ENCODE measurements around the gene OR2T11. TPM values are rescaled to one million over a fixed set of nuclear protein-coding genes. Genes with fewer than 3 reads are reported as not detected.
"Not testable (repeated sequence)": the region's sequence is repeated elsewhere in the genome, so short reads cannot be mapped to it uniquely, and the experiment has no call there.

The OR2T11 gene

DNA sequence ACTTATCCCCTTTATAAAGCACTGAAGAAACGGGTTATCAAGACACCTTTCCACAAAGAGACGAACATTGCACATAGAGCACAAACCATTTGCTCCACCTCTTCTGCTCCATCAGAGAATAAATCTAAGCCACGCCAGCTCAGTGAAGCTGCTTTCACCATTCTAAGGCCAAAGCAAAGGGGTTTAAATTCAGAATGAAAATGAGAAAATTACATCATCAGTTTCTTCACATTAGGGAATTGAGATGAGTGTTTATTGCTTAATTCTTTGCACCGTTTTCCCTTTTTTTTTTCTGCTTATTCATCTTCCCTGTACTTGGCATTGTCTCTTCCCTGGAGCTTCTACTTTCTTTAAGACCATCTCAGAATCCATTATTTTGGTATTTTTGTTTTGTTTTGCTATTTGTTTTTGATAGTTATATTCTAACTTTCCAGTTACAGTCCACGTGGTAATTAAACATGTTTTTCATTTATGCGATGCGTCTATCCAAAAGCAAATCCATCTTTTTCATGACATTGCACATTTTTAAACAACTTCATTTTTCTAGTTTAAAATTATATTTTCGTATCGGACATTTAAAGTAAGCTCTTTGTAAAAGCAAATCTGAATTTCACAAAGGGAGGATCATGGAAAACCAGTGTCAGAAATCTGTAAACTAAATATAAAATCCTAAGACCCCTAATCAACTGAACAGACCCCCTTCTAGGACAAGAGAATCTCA lies 58.5 kb downstream of the OR2T11 start:
- no peak overlapping the region for H3K4ac ChIP-seq (ENCODE audit: low read depth, low read length)

DNA sequence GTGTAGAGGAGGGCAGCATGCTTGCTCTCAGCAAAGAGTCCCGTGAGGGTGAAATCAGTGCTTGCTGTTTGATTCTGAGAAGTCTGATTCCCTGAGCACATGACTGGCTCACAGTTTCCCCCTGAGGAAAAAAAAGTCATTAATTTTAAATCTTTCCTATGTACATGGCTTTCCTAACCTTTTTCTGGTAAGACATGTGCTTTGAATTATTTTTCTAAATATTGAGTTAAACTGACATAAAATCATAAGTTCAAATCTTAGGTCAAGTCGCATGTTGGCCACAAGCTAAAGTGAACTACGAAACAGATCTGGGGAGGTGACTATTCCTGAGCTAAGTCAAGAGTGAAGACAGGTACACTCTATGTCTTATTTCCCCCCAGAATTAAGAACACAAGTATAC lies 60.2 kb downstream of the OR2T11 start, which contains the start of gene OR2T34:
Gene OR2T34, minus strand, starts transcription at position 101 of the 400 bp plus-strand sequence. Its CDS starts 0 bp downstream, at position 101.
- not testable (repeated sequence) for H2BK5ac ChIP-seq (ENCODE audit: low read length); H3K23ac ChIP-seq (ENCODE audit: low read length); H3K36me3 ChIP-seq (ENCODE audit: control insufficient read depth, insufficient read depth, low read length); H3K27me3 ChIP-seq (ENCODE audit: insufficient read depth, low read length, poor library complexity); H3K4me3 ChIP-seq (ENCODE audit: low read length); H3K79me1 ChIP-seq (ENCODE audit: low read length); DNase-seq; H4K8ac ChIP-seq (ENCODE audit: low read depth, low read length); H3K27ac ChIP-seq (ENCODE audit: low read depth, low read length); H3K56ac ChIP-seq (ENCODE audit: low read length); H4K5ac ChIP-seq (ENCODE audit: low read length); H3K4me2 ChIP-seq (ENCODE audit: low read length); H3K79me2 ChIP-seq (ENCODE audit: control insufficient read depth, insufficient read depth, low read length); H2BK15ac ChIP-seq (replicated peaks; ENCODE audit: low read depth); H2AK5ac ChIP-seq (ENCODE audit: low read length); H2BK120ac ChIP-seq (ENCODE audit: low read depth, low read length); H3K4me1 ChIP-seq (ENCODE audit: control insufficient read depth, low read depth, low read length); H3K4ac ChIP-seq (ENCODE audit: low read depth, low read length); H3K9ac ChIP-seq (ENCODE audit: low read length); H3K18ac ChIP-seq (ENCODE audit: low read length)
- WGBS (ENCODE audit: extremely low coverage, insufficient coverage, low lambda C conversion rate), result no CpG with 5 or more reads among the region's 3 CpGs

More for the DNA sequence above, 58.5 kb downstream of the OR2T11 start:
- H3K56ac ChIP-seq (ENCODE audit: low read length), result no peak overlapping the region
- no peak overlapping the region for H4K8ac ChIP-seq (ENCODE audit: low read depth, low read length)
- no peaks in the 10 kb centered on the region for H3K4me1 ChIP-seq (ENCODE audit: control insufficient read depth, low read depth, low read length)
- no peak overlapping the region for H3K4me2 ChIP-seq (ENCODE audit: low read length)
- H3K27ac ChIP-seq (ENCODE audit: low read depth, low read length), result no peak overlapping the region
- no peak overlapping the region for H2AK5ac ChIP-seq (ENCODE audit: low read length)
- no CpG with 5 or more reads among the region's 9 CpGs for WGBS (ENCODE audit: extremely low coverage, insufficient coverage, low lambda C conversion rate)
- no peak overlapping the region for H4K5ac ChIP-seq (ENCODE audit: low read length)
- no peak overlapping the region for H3K4me3 ChIP-seq (ENCODE audit: low read length)
- H3K36me3 ChIP-seq (ENCODE audit: control insufficient read depth, insufficient read depth, low read length), result no peaks in the 10 kb centered on the region
- H2BK15ac ChIP-seq (replicated peaks; ENCODE audit: low read depth), result no peak overlapping the region
- no peak overlapping the region for H2BK5ac ChIP-seq (ENCODE audit: low read length)
- no peak overlapping the region for H3K9ac ChIP-seq (ENCODE audit: low read length)
- H2BK120ac ChIP-seq (ENCODE audit: low read depth, low read length), result no peak overlapping the region
- no peaks in the 10 kb centered on the region for H3K79me2 ChIP-seq (ENCODE audit: control insufficient read depth, insufficient read depth, low read length)
- H3K27me3 ChIP-seq (ENCODE audit: insufficient read depth, low read length, poor library complexity), result no peaks in the 10 kb centered on the region
- no peaks in the 10 kb centered on the region for H3K79me1 ChIP-seq (ENCODE audit: low read length)
- DNase-seq, result no peak
- no peak overlapping the region for H3K23ac ChIP-seq (ENCODE audit: low read length)
- H3K18ac ChIP-seq (ENCODE audit: low read length), result no peak overlapping the region

DNA sequence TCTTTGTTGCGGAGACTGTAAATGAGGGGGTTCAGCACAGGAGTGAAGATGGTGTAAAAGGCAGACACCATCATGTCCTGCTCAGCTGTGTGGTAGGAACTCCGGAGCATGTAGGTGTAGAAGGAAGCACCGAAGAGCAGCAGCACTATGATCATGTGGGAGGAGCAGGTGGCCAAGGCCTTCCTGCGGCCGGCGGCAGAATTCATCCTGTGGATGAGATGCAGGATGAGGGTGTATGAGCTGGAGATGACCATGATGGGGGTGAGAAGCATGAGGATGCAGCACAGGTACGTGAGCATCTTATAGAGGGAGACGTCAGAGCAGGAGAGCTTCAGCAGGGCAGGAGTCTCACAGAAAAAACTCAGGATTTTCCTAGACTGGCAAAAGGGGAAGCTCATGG lies 61.0 kb downstream of the OR2T11 start:
- not testable (repeated sequence) for H3K56ac ChIP-seq (ENCODE audit: low read length); H4K8ac ChIP-seq (ENCODE audit: low read depth, low read length); H3K4me1 ChIP-seq (ENCODE audit: control insufficient read depth, low read depth, low read length); H3K9ac ChIP-seq (ENCODE audit: low read length); H3K4me3 ChIP-seq (ENCODE audit: low read length); H3K18ac ChIP-seq (ENCODE audit: low read length); H2BK5ac ChIP-seq (ENCODE audit: low read length); H3K23ac ChIP-seq (ENCODE audit: low read length); H3K36me3 ChIP-seq (ENCODE audit: control insufficient read depth, insufficient read depth, low read length); H2BK15ac ChIP-seq (replicated peaks; ENCODE audit: low read depth); DNase-seq; H4K5ac ChIP-seq (ENCODE audit: low read length); H3K27me3 ChIP-seq (ENCODE audit: insufficient read depth, low read length, poor library complexity); H3K27ac ChIP-seq (ENCODE audit: low read depth, low read length); H3K4ac ChIP-seq (ENCODE audit: low read depth, low read length); H3K79me2 ChIP-seq (ENCODE audit: control insufficient read depth, insufficient read depth, low read length); H3K79me1 ChIP-seq (ENCODE audit: low read length); H3K4me2 ChIP-seq (ENCODE audit: low read length); H2AK5ac ChIP-seq (ENCODE audit: low read length); H2BK120ac ChIP-seq (ENCODE audit: low read depth, low read length)
- WGBS (ENCODE audit: extremely low coverage, insufficient coverage, low lambda C conversion rate), result no CpG with 5 or more reads among the region's 8 CpGs

Small RNAs within 50 kb of the gene (small RNA-seq; reads per million reads assigned to genes)
- not detected for gene RF00019 (ENCODE audit: insufficient read depth)
